Body of pancreas (tissue), 4 donors: Measurements from ENCODE around the gene CDO1. TPM values are rescaled to one million over a fixed set of nuclear protein-coding genes. Genes with fewer than 3 reads are reported as not detected.

Experiments used
- ATAC-seq: fragments of 150-250 bp; one replicate; pipeline ENCODE4 v1.9.1; 2016
- DNase-seq, 4 donors: peaks; one replicate each; pipeline ENCODE4 v3.0.0-alpha.2; 2019
- H3K27ac ChIP-seq, 4 donors: fragments of 200-600 bp; sonication (generic); 1 replicate in 3 of 4; 2 replicates in 1 of 4; pipeline versions ENCODE4 v1.5.1 to v1.6.1; 2016 to 2019; ENCODE audit warnings: mild to moderate bottlenecking in 1 of 4, mixed read lengths in 1 of 4, moderate library complexity in 1 of 4
- H3K27me3 ChIP-seq, 2 donors: fragments of 200-600 bp; sonication (generic); one replicate each; pipeline ENCODE4 v1.6.0; 2016; ENCODE audit warnings: mild to moderate bottlenecking in 1 of 2
- H3K36me3 ChIP-seq, 2 donors: fragments of 200-600 bp; sonication (generic); replicated peaks in 1 of 2; 2 replicates each; pipeline ENCODE4 v1.5.1; 2016; ENCODE audit warnings: low read depth in 2 of 2; ENCODE audit not compliant: insufficient read depth in 1 of 2
- H3K4me1 ChIP-seq: fragments of 200-600 bp; sonication (generic); one replicate; pipeline ENCODE4 v1.6.0; 2016
- H3K4me3 ChIP-seq, 2 donors: fragments of 200-600 bp; sonication (generic); 1 replicate in 1 of 2; 2 replicates in 1 of 2; pipeline ENCODE4 v1.5.1; 2016 to 2019
- H3K9me3 ChIP-seq, 3 donors: fragments of 200-600 bp; sonication (generic); 1 replicate in 2 of 3; 2 replicates in 1 of 3; pipeline ENCODE4 v1.5.1; 2016
- POLR2A ChIP-seq, 3 donors: fragments of 450-650 bp; IDR thresholded peaks; one replicate each; pipeline ENCODE4 v1.6.1; 2016; ENCODE audit warnings: antibody characterized with exemption in 3 of 3, mild to moderate bottlenecking in 2 of 3
- WGBS, 2 donors: methylation state at CpG; one replicate each; pipeline ENCODE4 v1.1.5; 2017; 5-methylcytosine and 5-hydroxymethylcytosine counted together
- intact Hi-C: fragments of 100-400 bp; cut with DNase I; formaldehyde crosslinking; loops from one replicate; pipeline ENCODE4 v1.15.1; 2023
- total RNA-seq, 2 donors: library from RNA; depleted of rRNA; stranded (reverse); fragments of >200 nt; gene quantifications; one replicate each; pipeline ENCODE4 v1.1.0, GENCODE V29; 2016
- TF ChIP-seq, protein P1 (sequence below), 7 experiments: fragments of 450-650 bp in 4 of 7; fragments of 200-600 bp in 3 of 7; sonication (generic) in 3 of 7; IDR thresholded peaks; one replicate each; pipeline ENCODE4 v1.5.1; 2016 to 2019; ENCODE audit warnings: antibody characterized with exemption in 7 of 7

CDO1 gene
- total RNA-seq, 2 donors from 2014 or later: 7.3 to 92.3 TPM

DNA sequence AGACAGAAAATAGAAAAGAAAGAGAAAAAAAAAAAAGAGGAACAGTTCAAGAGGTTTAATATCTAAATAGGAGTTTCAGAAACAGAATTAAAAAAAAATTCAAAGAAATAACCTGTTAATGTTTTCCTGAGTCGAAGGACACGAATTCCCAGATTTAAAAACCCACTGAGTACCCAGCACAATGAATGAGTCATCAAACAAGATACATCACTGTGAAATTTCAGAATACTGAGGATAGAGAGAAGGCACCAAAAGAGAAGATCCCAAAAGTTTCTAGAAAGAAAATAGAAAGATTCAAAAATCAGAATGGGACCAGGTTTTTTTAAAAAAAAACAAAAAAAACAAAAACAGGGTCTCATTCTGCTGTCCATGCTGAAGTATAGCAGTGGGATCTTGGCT is 8.8 kb downstream of the CDO1 start:
- Histone ChIP-seq H3K36me3 (no peaks in the 10 kb centered on the region), H3K4me1 (peaks cover 8% of the 10 kb centered on the region), H3K27me3 (no peaks in the 10 kb centered on the region), H3K27ac (peak overlapping the region in 1 of 4 donors; percentile 16), H3K9me3 (no peaks in the 10 kb centered on the region), H3K4me3 (no peak overlapping the region)
- no peak for DNase-seq
- WGBS, 2 donors: 72 to 74% methylated on average over 2 of the region's 2 CpGs
- ATAC-seq: no peak
- intact Hi-C loops: no loop called here
- TF ChIP-seq POLR2A (IDR thresholded peaks at IDR 0.05): no peak
- TF ChIP-seq, protein P1, sequence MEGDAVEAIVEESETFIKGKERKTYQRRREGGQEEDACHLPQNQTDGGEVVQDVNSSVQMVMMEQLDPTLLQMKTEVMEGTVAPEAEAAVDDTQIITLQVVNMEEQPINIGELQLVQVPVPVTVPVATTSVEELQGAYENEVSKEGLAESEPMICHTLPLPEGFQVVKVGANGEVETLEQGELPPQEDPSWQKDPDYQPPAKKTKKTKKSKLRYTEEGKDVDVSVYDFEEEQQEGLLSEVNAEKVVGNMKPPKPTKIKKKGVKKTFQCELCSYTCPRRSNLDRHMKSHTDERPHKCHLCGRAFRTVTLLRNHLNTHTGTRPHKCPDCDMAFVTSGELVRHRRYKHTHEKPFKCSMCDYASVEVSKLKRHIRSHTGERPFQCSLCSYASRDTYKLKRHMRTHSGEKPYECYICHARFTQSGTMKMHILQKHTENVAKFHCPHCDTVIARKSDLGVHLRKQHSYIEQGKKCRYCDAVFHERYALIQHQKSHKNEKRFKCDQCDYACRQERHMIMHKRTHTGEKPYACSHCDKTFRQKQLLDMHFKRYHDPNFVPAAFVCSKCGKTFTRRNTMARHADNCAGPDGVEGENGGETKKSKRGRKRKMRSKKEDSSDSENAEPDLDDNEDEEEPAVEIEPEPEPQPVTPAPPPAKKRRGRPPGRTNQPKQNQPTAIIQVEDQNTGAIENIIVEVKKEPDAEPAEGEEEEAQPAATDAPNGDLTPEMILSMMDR (IDR thresholded peaks at IDR 0.05): no peak

GRCh38 chr5:115806986-115807653 is 9.3 kb downstream of the CDO1 start:
- DNase-seq (no peak), ATAC-seq (no peak)
- TF ChIP-seq, protein P1 (IDR thresholded peaks at IDR 0.05): peak in 1 of 7 experiments; percentile 3
- no peak for TF ChIP-seq POLR2A (IDR thresholded peaks at IDR 0.05)
- Histone ChIP-seq H3K4me3 (no peak overlapping the region), H3K9me3 (no peaks in the 10 kb centered on the region), H3K36me3 (no peaks in the 10 kb centered on the region), H3K4me1 (peaks cover 8% of the 10 kb centered on the region), H3K27ac (peak overlapping the region in 1 of 4 donors; percentile 16), H3K27me3 (no peaks in the 10 kb centered on the region)
- intact Hi-C loops: no loop called here
- 21 to 28% methylated on average over 2 of the region's 2 CpGs for WGBS, 2 donors

GRCh38 chr5:115801984-115802383 is 14.5 kb downstream of the CDO1 start:
- no peak for TF ChIP-seq POLR2A (IDR thresholded peaks at IDR 0.05)
- TF ChIP-seq, protein P1 (IDR thresholded peaks at IDR 0.05): no peak
- Histone ChIP-seq H3K9me3 (no peaks in the 10 kb centered on the region), H3K4me3 (no peak overlapping the region), H3K27me3 (no peaks in the 10 kb centered on the region), H3K27ac (no peak overlapping the region), H3K4me1 (peaks cover 12% of the 10 kb centered on the region), H3K36me3 (no peaks in the 10 kb centered on the region)
- ATAC-seq (no peak), DNase-seq (no peak)
- intact Hi-C loops: no loop called here
- WGBS, 2 donors: 47 to 57% methylated on average over 1 of the region's 1 CpG

DNA sequence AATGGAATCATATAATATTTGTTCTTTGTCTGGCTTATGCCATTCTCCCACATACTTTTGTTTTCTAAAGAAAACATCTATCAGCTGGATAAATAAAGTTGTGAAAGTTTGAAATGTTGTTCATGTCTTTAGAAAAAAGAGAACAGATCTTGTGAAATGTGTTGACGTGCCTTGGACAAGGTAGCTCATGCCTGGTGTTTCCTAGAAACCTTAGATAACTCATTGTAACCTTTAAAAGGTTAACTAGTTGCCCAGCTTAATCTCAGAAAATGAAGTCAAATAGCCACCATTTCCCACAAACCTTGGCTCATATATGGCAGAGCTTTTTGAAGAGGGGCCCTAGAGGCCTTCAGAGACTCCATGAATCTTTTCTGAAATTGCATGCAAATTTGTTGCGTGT is 15.3 kb downstream of the CDO1 start:
- 83 to 94% methylated on average over 2 of the region's 2 CpGs for WGBS, 2 donors
- no peak for DNase-seq

More for the DNA sequence above, 15.3 kb downstream of the CDO1 start:
- no peaks in the 10 kb centered on the region for H3K9me3 ChIP-seq
- no peak overlapping the region for H3K4me3 ChIP-seq
- no peak for TF ChIP-seq POLR2A (IDR thresholded peaks at IDR 0.05)
- TF ChIP-seq, protein P1 (IDR thresholded peaks at IDR 0.05): no peak
- no peaks in the 10 kb centered on the region for H3K27me3 ChIP-seq
- ATAC-seq: no peak
- H3K36me3 ChIP-seq: no peaks in the 10 kb centered on the region
- intact Hi-C loops: no loop called here
- no peak overlapping the region for H3K27ac ChIP-seq
- peaks cover 9% of the 10 kb centered on the region for H3K4me1 ChIP-seq
